Measurements from ENCODE around the gene ANO2. TPM values are rescaled to one million over a fixed set of nuclear protein-coding genes. Genes with fewer than 3 reads are reported as not detected.
A peak's percentile ranks its signal among the peaks of the same experiment; 100 is the strongest.

Gene ANO2
- total RNA-seq, 1 donor from 2014 or later, result 8.7 TPM

DNA sequence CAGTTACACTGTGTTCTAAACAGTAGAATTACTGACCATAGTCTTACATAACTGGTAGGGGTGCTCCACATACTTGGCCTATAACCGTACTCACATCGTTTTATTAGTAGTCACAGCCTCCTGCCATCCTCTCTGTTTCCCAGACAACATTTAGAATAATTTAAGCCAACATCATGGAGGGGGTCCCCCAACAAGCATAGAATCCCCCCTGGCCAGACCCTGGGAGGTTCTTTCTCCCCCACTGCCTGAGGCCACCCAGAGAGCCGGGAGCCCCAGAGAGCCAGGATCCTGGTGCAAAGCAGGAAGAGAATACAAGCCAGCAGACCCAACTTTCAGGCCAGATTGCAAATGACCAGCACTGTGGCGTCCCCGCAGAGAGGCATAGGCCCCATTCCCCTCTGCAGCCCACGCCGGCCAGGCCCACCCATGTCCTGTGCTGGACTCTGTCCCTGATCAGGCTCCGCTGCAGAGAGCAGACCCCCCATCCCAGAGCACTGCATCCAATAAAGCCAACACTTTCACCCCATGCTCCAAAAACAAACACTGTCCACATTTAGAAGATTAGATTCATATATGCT is 317.9 kb downstream of the ANO2 start:
- no peak for DNase-seq (ENCODE audit: low spot score)

GRCh38 chr12:5626151-5626550 is 318.9 kb downstream of the ANO2 start:
- DNase-seq (ENCODE audit: low spot score), result no peak

DNA sequence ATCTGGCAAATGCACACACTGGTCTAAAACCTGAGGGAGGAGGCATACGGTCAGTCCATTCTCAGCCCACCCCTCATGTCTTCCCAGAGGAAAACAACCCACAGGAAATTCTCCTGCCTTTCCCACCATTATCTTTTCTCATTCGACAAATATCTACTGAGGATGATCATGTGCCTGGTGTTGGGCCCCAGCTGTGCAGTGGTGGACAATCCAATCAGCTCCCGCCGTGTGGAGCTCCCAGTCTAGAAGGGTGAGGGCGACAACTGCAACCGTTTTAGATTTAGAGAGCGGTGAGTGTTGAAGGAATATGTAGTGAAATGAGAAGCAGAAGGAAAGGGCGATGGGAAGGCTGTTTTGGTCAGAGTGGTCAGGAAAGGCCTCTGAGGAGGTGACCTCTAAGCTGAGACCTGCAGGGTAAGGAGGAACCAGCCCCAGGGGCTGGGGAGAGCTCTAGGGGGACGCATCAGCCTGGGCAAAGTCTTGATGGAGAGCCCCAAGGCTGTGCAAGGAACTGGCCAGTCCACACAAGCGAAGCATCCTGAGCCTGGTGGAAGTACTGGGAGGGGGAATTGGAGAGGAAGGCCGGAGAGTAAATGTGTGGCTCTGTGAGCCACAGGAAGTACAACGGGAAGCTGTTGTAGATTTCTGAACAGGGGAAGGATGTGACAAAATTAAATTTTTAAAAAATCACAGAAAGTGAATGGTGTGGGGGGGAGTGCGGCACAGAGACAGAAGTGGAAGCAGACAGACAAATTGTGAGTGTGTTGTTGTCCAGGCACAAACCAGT is 320.4 kb downstream of the ANO2 start:
- DNase-seq (ENCODE audit: low spot score), result no peak

DNA sequence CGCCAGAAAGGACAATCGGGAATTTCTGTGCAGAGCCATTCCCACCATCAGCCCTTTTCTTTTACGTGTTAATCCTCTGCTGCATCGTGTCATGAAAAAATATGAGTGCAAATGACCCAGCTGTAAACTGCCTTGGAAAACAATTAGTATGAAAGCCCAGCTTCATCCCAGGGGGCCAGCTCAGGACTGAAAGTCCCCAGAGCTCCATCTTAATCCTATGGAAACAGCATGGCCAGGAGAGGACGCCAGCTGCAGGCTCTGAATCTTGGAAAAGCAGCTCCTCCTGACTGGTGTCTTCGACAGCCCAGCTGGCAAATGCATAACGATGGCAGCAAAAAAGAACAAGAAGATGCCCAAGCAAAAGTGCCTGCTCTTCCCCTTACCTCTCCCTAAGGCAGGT is 321.6 kb downstream of the ANO2 start:
- DNase-seq (ENCODE audit: low spot score), result no peak

- DNase-seq (ENCODE audit: low spot score), result no peak
Measured at GRCh38 chr12:5622280-5622679, 322.8 kb downstream of the ANO2 start.

DNA sequence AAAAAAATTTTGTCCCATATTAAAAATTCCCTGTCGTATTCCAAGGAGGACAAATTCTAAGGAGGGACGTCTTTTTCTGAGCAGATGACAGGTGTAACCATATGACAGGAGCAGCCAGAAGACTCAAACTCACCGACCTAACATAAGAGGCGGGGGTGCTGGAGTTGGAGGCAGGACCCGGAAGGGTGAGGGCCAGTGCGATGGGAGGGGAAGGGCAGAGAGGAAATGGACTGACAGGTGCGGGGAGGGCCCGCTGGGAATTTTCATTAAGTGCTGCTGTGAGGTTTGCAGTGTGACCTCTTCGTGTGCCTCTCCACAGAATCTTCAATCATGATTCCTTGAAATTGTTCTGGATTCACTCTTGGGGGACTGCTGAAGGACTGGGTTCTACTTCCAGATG is 323.7 kb downstream of the ANO2 start:
- no peak for DNase-seq (ENCODE audit: low spot score)

DNA sequence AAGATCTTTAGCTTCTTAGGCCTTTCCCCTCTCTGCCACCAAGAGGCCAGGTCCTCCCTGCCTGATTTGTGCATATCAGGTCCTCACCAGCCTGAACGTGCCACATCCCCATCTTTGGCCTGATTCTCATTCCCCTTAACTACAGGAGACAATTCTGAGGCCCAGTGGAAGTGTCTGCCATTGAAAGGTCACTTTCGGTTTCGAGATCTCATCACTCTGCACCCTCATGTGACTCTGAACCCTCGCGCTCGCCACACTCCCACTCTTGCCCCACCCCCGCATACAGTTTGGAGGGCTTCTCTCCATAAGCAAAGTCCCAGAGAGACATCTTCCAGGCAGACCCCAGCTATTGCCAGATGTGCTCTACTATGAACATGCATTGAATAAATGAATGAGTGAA is 324.2 kb downstream of the ANO2 start:
- DNase-seq (ENCODE audit: low spot score), result no peak

DNA sequence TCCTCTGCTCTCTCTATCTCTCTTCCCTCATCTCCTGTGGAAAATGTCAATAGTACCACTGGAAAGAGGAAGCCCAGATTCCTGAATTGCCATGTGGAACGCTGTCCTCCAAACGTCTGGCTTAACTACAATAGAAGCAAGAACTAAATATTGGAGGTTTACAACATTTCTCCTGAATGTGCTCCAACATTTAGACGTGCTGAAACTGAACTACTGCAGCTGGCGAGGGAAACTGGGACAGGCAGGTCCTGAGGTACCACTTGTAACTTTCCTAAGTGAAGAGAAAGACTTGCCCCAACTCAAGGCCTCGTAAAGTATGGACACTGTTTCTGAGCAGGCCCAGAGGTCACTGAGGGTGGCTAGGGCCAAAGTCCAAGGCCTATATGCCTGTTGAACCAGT is 325.4 kb downstream of the ANO2 start:
- DNase-seq (ENCODE audit: low spot score), result no peak

- no peak for DNase-seq (ENCODE audit: low spot score)
Measured at GRCh38 chr12:5616854-5617253, 328.2 kb downstream of the ANO2 start.

- no peak for DNase-seq (ENCODE audit: low spot score)
Measured at GRCh38 chr12:5615760-5616159, 329.3 kb downstream of the ANO2 start.

DNA sequence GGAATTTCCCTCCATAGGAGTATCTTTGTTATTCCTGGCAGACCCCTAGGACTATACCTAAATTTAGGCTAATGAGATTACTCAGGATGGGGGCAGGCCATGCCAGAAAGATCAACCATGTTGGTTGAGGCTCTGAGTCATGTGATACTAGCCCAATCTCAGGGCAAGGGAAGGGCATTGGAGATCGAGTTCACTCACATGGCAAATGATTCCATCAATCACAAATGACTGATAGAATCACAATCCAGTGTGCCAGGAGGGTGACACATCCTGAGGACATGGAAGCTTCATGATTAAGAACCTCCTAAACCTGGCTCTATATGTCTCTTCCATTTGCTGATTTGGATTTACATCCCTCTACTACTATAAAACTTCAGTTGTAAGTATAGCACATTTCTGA is 330.8 kb downstream of the ANO2 start:
- DNase-seq (ENCODE audit: low spot score), result no peak

DNA sequence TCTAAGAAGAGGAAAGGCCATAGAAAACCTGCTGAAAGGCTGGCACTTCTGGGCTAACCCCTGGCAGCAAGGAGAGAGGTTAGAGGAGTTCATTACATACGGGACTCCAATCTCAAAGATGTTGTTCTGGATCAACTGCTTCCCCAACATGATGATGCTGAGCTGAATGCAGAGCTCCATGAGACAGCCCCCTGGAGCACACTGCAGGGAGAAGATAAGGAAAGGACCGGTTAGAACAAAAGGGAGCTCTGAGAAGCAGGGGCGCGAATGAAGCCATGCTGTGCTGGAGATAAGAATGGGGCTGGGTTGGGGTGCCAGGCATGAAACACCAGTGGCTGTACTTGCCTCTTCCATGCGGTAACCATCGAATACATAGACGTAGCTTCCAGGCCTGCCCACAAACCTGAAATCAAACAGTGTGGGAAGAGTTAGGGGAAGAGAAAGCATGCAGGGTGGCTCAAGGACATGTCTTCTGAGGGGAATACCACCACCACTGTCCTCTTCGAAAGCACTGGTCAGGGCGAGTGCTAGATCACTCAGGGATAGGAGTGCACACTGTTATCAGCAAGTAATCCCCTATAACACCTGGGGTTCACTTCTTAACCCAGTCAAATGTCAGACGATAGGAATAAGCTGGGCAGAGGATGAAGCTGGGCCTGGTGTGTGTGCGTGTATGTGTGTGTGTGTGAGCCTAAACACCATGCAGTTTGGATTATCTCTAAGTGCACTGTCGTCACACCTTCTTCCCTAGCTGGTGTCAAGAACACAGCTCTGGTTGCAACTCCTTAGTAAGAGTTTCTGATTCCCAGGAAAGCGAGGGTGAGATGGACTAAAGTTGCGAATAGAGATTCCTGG is 332.3 kb downstream of the ANO2 start:
- DNase-seq (ENCODE audit: low spot score), result no peak

GRCh38 chr12:5611162-5611561 is 333.9 kb downstream of the ANO2 start:
- no peak for DNase-seq (ENCODE audit: low spot score)

DNA sequence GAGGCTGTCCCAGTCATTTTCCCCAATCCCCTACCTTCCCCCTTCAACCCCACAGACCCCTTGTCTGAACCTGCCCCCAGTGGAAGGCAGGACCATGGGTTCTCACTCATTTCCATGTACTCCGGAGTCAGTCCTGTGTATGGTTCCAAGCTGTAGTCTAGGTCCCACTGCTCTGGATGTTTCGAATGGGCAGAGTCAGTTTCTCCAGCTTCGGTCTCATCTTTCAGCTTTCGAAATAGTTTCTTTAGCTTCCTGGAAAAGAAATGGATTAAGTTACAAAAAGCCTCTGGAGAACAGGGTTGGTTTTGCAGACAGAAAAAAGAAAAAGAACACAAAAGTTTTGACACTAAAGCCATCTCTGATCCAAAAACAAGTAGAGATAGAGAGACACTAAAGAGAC is 345.7 kb downstream of the ANO2 start:
- DNase-seq (ENCODE audit: low spot score), result no peak

GRCh38 chr12:5593998-5594397 is 351.1 kb downstream of the ANO2 start:
- no peak for DNase-seq (ENCODE audit: low spot score)

- DNase-seq (ENCODE audit: low spot score), result no peak
Measured at GRCh38 chr12:5593086-5593485, 352.0 kb downstream of the ANO2 start.

DNA sequence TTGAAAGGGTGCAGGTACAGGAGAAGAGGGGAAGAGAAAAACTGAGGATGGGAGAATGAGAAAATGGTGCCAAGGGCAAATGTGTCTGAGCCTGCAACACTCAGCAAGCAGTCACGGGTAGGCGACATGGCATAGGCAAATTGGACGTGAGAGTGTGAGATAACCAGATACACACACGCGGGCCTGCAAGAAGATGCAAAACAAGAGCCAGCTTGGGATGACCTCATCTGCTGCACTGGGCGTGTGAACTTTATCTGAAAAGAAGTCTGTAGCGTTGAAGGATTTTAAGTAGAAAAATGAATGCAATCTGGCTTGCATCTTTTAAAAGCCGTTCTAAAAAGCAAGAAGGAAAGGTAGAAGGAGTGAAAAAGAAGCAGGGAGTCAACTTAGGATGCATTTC is 352.7 kb downstream of the ANO2 start:
- DNase-seq (ENCODE audit: low spot score), result peak; percentile 69

- DNase-seq (ENCODE audit: low spot score), result no peak
Measured at GRCh38 chr12:5590316-5590715, 354.7 kb downstream of the ANO2 start.

DNA sequence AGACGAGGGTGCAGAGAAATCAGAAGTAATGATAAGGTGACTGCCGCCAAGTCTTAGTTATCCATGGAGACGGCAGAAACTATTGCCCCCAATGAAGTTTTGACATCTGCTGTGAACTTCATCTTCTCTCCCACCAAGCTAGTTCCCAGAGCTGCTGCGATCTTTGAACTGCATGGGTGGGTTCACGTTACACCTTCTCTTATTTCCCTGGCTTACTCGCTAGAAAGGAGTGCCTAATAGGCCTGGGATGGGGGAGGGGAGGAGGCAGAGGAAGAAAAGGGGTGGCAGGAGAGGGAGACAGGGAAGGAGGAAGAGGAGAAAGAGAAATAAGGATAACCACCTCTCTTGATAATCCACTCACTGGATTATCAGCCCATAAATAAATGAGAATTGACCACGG is 356.0 kb downstream of the ANO2 start:
- no peak for DNase-seq (ENCODE audit: low spot score)

GRCh38 chr12:5588591-5588990 is 356.5 kb downstream of the ANO2 start:
- DNase-seq (ENCODE audit: low spot score), result no peak

DNA sequence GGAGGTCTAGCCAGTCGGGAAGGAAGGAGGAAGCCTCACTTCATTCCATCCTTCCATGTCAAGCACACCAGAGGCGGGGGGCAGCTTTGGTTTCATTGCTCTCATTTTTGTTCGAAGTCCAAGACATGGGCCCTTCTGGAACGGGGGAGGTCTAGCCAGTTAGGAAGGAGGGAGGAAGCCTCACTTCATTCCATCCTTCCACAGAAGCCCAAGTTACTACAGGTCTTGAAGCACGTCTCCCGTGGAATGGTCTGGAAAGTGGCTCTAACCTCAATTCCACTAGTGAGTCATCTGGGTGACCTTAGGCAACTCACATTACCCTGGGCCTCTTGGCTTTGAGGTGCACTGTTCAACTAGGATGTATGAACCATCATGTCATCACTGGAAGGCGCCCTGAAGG is 356.9 kb downstream of the ANO2 start:
- no peak for DNase-seq (ENCODE audit: low spot score)

DNA sequence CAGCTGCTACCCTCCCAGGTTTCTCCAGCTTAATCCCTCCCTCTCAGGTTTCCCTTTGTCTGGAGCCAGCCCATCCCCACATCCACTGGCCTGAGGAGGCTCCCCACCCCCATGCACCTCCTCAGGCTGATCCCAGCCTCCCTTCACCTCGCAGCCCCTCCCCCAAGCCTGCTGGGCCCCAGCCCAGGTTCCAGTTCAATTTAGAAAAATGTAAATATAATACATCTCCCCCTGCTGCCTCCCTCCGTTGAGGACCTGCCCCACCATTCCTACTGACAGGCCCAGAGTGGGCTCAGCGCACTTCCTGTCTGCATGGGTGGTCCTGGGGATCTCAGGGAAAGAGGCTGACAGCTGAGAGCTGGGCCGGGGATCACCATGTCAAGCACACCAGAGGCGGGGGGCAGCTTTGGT is 357.3 kb downstream of the ANO2 start:
- no peak for DNase-seq (ENCODE audit: low spot score)

DNA sequence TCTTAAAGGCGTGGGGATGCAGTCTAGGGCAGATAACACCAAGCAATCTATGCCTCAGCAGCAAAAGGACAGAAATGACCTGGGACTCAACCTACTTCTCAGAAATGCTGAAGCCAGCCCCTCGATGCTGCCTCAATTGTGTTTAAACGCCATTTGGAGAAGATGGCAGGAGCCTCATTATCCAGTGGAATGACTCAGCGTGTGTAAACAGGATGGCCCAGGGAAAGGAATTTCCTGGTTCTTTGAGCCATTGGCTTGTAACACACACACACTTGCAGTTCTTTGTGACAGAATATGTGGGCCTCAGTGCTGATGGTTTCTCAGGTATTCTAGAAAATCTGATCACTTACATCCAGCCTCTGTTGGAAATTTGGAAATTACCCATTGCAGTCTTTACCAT is 358.9 kb downstream of the ANO2 start:
- DNase-seq (ENCODE audit: low spot score), result no peak

Data from umbilical cord (tissue), 2 donors.